Measurements from ENCODE around the gene AGRN.
"Not testable (repeated sequence)": the region's sequence is repeated elsewhere in the genome, so short reads cannot be mapped to it uniquely, and the experiment has no call there.

AGRN gene

DNA sequence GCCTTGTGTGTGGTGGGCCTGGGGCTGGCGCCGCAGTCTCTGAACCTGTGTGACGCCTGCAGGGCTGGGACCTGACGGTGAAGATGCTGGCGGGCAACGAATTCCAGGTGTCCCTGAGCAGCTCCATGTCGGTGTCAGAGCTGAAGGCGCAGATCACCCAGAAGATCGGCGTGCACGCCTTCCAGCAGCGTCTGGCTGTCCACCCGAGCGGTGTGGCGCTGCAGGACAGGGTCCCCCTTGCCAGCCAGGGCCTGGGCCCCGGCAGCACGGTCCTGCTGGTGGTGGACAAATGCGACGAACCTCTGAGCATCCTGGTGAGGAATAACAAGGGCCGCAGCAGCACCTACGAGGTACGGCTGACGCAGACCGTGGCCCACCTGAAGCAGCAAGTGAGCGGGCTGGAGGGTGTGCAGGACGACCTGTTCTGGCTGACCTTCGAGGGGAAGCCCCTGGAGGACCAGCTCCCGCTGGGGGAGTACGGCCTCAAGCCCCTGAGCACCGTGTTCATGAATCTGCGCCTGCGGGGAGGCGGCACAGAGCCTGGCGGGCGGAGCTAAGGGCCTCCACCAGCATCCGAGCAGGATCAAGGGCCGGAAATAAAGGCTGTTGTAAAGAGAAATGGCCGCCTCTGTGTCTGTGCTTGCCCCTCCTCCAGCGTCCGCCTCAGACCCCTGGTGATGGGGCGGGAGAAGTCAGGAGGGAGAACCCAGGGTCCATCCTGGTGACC, 5.8 kb upstream of the AGRN start:
- H3K36me3 ChIP-seq (ENCODE audit: control insufficient read depth in 2 of 2, insufficient read depth in 2 of 2, low read length in 2 of 2): no peaks in the 10 kb centered on the region
- H3K9ac ChIP-seq (ENCODE audit: low read length in 2 of 2): peak overlapping the region; percentile 70 to 81
- H3K9me3 ChIP-seq (ENCODE audit: control insufficient read depth in 2 of 2, low read length in 2 of 2): no peaks in the 10 kb centered on the region
- H3K4me1 ChIP-seq (ENCODE audit: control insufficient read depth, insufficient read depth, low read length): peaks cover 21% of the 10 kb centered on the region
- H3K27me3 ChIP-seq (ENCODE audit: control insufficient read depth in 1 of 2, insufficient read depth in 2 of 2, low read length in 2 of 2): no peaks in the 10 kb centered on the region
- H3K4me3 ChIP-seq (ENCODE audit: low read length in 2 of 2): peak overlapping the region; percentile 91 to 93
- peak overlapping the region; percentile 76 for H3K27ac ChIP-seq (ENCODE audit: low read length)

GRCh38 chr1:1014799-1015681, 4.9 kb upstream of the AGRN start:
- H3K4me3 ChIP-seq (ENCODE audit: low read length in 2 of 2): no peak overlapping the region
- no peaks in the 10 kb centered on the region for H3K9me3 ChIP-seq (ENCODE audit: control insufficient read depth in 2 of 2, low read length in 2 of 2)
- no peaks in the 10 kb centered on the region for H3K36me3 ChIP-seq (ENCODE audit: control insufficient read depth in 2 of 2, insufficient read depth in 2 of 2, low read length in 2 of 2)
- H3K4me1 ChIP-seq (ENCODE audit: control insufficient read depth, insufficient read depth, low read length): peaks cover 21% of the 10 kb centered on the region
- no peaks in the 10 kb centered on the region for H3K27me3 ChIP-seq (ENCODE audit: control insufficient read depth in 1 of 2, insufficient read depth in 2 of 2, low read length in 2 of 2)
- H3K27ac ChIP-seq (ENCODE audit: low read length): no peak overlapping the region
- H3K9ac ChIP-seq (ENCODE audit: low read length in 2 of 2): no peak overlapping the region

- H3K9ac ChIP-seq (ENCODE audit: low read length in 2 of 2); H3K4me3 ChIP-seq (ENCODE audit: low read length in 2 of 2); H3K27ac ChIP-seq (ENCODE audit: low read length); H3K36me3 ChIP-seq (ENCODE audit: control insufficient read depth in 2 of 2, insufficient read depth in 2 of 2, low read length in 2 of 2); H3K27me3 ChIP-seq (ENCODE audit: control insufficient read depth in 1 of 2, insufficient read depth in 2 of 2, low read length in 2 of 2); H3K9me3 ChIP-seq (ENCODE audit: control insufficient read depth in 2 of 2, low read length in 2 of 2): not testable (repeated sequence)
- peaks cover 27% of the 10 kb centered on the region for H3K4me1 ChIP-seq (ENCODE audit: control insufficient read depth, insufficient read depth, low read length)
Measured at GRCh38 chr1:1017397-1018320, 2.3 kb upstream of the AGRN start.

- H3K4me3 ChIP-seq (ENCODE audit: low read length in 2 of 2); H3K27me3 ChIP-seq (ENCODE audit: control insufficient read depth in 1 of 2, insufficient read depth in 2 of 2, low read length in 2 of 2); H3K27ac ChIP-seq (ENCODE audit: low read length); H3K9ac ChIP-seq (ENCODE audit: low read length in 2 of 2); H3K9me3 ChIP-seq (ENCODE audit: control insufficient read depth in 2 of 2, low read length in 2 of 2); H3K36me3 ChIP-seq (ENCODE audit: control insufficient read depth in 2 of 2, insufficient read depth in 2 of 2, low read length in 2 of 2): not testable (repeated sequence)
- peaks cover 23% of the 10 kb centered on the region for H3K4me1 ChIP-seq (ENCODE audit: control insufficient read depth, insufficient read depth, low read length)
Measured at GRCh38 chr1:1018321-1018685, 1.6 kb upstream of the AGRN start.

GRCh38 chr1:1019122-1019999, 559 bp upstream of the AGRN start:
- Histone ChIP-seq H3K27ac (ENCODE audit: low read length) (no peak overlapping the region), H3K9me3 (ENCODE audit: control insufficient read depth in 2 of 2, low read length in 2 of 2) (no peaks in the 10 kb centered on the region), H3K4me1 (ENCODE audit: control insufficient read depth, insufficient read depth, low read length) (peaks cover 12% of the 10 kb centered on the region), H3K4me3 (ENCODE audit: low read length in 2 of 2) (peak overlapping the region in 1 of 2 donors; percentile 64), H3K36me3 (ENCODE audit: control insufficient read depth in 2 of 2, insufficient read depth in 2 of 2, low read length in 2 of 2) (no peaks in the 10 kb centered on the region), H3K9ac (ENCODE audit: low read length in 2 of 2) (no peak overlapping the region), H3K27me3 (ENCODE audit: control insufficient read depth in 1 of 2, insufficient read depth in 2 of 2, low read length in 2 of 2) (no peaks in the 10 kb centered on the region)

- Histone ChIP-seq H3K9ac (ENCODE audit: low read length in 2 of 2) (no peak overlapping the region), H3K27ac (ENCODE audit: low read length) (no peak overlapping the region), H3K36me3 (ENCODE audit: control insufficient read depth in 2 of 2, insufficient read depth in 2 of 2, low read length in 2 of 2) (no peaks in the 10 kb centered on the region), H3K4me1 (ENCODE audit: control insufficient read depth, insufficient read depth, low read length) (peaks cover 8% of the 10 kb centered on the region), H3K4me3 (ENCODE audit: low read length in 2 of 2) (peak overlapping the region; percentile 40 to 79), H3K27me3 (ENCODE audit: control insufficient read depth in 1 of 2, insufficient read depth in 2 of 2, low read length in 2 of 2) (no peaks in the 10 kb centered on the region), H3K9me3 (ENCODE audit: control insufficient read depth in 2 of 2, low read length in 2 of 2) (no peaks in the 10 kb centered on the region)
Measured at GRCh38 chr1:1020415-1021009, 592 bp downstream of the AGRN start.

GRCh38 chr1:1021010-1021919, 1.3 kb downstream of the AGRN start:
- no peak overlapping the region for H3K9ac ChIP-seq (ENCODE audit: low read length in 2 of 2)
- H3K36me3 ChIP-seq (ENCODE audit: control insufficient read depth in 2 of 2, insufficient read depth in 2 of 2, low read length in 2 of 2): no peaks in the 10 kb centered on the region
- no peak overlapping the region for H3K27ac ChIP-seq (ENCODE audit: low read length)
- H3K9me3 ChIP-seq (ENCODE audit: control insufficient read depth in 2 of 2, low read length in 2 of 2): no peaks in the 10 kb centered on the region
- peaks cover 8% of the 10 kb centered on the region for H3K4me1 ChIP-seq (ENCODE audit: control insufficient read depth, insufficient read depth, low read length)
- peak overlapping the region; percentile 40 to 62 for H3K4me3 ChIP-seq (ENCODE audit: low read length in 2 of 2)
- H3K27me3 ChIP-seq (ENCODE audit: control insufficient read depth in 1 of 2, insufficient read depth in 2 of 2, low read length in 2 of 2): no peaks in the 10 kb centered on the region

GRCh38 chr1:1021920-1022259, 2.0 kb downstream of the AGRN start:
- H3K27ac ChIP-seq (ENCODE audit: low read length): no peak overlapping the region
- no peaks in the 10 kb centered on the region for H3K27me3 ChIP-seq (ENCODE audit: control insufficient read depth in 1 of 2, insufficient read depth in 2 of 2, low read length in 2 of 2)
- H3K4me3 ChIP-seq (ENCODE audit: low read length in 2 of 2): no peak overlapping the region
- no peaks in the 10 kb centered on the region for H3K9me3 ChIP-seq (ENCODE audit: control insufficient read depth in 2 of 2, low read length in 2 of 2)
- no peaks in the 10 kb centered on the region for H3K36me3 ChIP-seq (ENCODE audit: control insufficient read depth in 2 of 2, insufficient read depth in 2 of 2, low read length in 2 of 2)
- no peak overlapping the region for H3K9ac ChIP-seq (ENCODE audit: low read length in 2 of 2)
- H3K4me1 ChIP-seq (ENCODE audit: control insufficient read depth, insufficient read depth, low read length): peaks cover 8% of the 10 kb centered on the region

- H3K4me3 ChIP-seq (ENCODE audit: low read length in 2 of 2): no peak overlapping the region
- H3K36me3 ChIP-seq (ENCODE audit: control insufficient read depth in 2 of 2, insufficient read depth in 2 of 2, low read length in 2 of 2): no peaks in the 10 kb centered on the region
- H3K27me3 ChIP-seq (ENCODE audit: control insufficient read depth in 1 of 2, insufficient read depth in 2 of 2, low read length in 2 of 2): no peaks in the 10 kb centered on the region
- H3K9ac ChIP-seq (ENCODE audit: low read length in 2 of 2): no peak overlapping the region
- peaks cover 8% of the 10 kb centered on the region for H3K4me1 ChIP-seq (ENCODE audit: control insufficient read depth, insufficient read depth, low read length)
- H3K9me3 ChIP-seq (ENCODE audit: control insufficient read depth in 2 of 2, low read length in 2 of 2): no peaks in the 10 kb centered on the region
- H3K27ac ChIP-seq (ENCODE audit: low read length): no peak overlapping the region
Measured at GRCh38 chr1:1022302-1023009, 2.5 kb downstream of the AGRN start.

Measured in stomach smooth muscle (tissue), 2 donors.